HG02870 (cell line): ENCODE data around the gene TMSB15C.

Source experiments
- ATAC-seq: cut with Tn5 transposase; IDR thresholded peaks from one replicate; pipeline ENCODE4 v1.9.1; 2021; ENCODE audit warnings: mild to moderate bottlenecking, moderate library complexity; ENCODE audit not compliant: unreplicated experiment

TMSB15C gene

GRCh38 chrX:104047171-104047570 is 28.9 kb downstream of the TMSB15C start:
- no peak for ATAC-seq

- ATAC-seq: no peak
These were observed 30.4 kb downstream of the TMSB15C start for GRCh38 chrX:104045642-104046041.

- ATAC-seq: no peak
These were observed 35.0 kb downstream of the TMSB15C start for GRCh38 chrX:104041003-104041402.

GRCh38 chrX:104039689-104040505 is 36.1 kb downstream of the TMSB15C start, which contains the start of gene H2BW2:
Gene H2BW2, plus strand, starts transcription at chrX:104039956. Its CDS starts 39 bp downstream, at chrX:104039995.
- no peak for ATAC-seq
